GM23248 (cell line): ENCODE results near the gene TTC1.
"Not testable (repeated sequence)": the region's sequence is repeated elsewhere in the genome, so short reads cannot be mapped to it uniquely, and the experiment has no call there.

ENCODE experiments used
- EZH2 ChIP-seq: fragments of 200-600 bp; sonication (generic); IDR thresholded peaks from 2 replicates; pipeline ENCODE4 v1.6.1; 2018; ENCODE audit warnings: antibody characterized with exemption, mild to moderate bottlenecking; ENCODE audit not compliant: insufficient read depth, poor library complexity, severe bottlenecking
- EZH2phosphoT487 ChIP-seq: fragments of 200-600 bp; sonication (generic); IDR thresholded peaks from 2 replicates; pipeline ENCODE4 v1.6.1; 2018; ENCODE audit warnings: antibody characterized with exemption, moderate library complexity, mild to moderate bottlenecking, low read depth; ENCODE audit not compliant: insufficient read depth

DNA sequence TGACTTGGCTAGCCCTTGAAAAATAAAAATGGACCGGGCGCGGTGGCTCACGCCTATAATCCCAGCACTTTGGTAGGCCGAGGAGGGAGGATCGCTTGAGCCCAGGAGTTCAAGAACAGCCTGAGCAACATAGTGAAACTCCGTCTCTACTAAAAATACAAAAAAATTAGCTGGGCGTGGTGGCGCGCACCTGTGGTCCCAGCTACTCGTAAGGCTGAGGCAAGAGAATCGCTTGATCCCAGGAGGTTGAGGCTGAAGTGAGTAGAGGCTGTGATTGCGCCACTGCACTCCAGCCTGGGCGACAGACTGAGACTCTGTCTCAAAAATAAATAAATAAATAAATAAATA, 436 bp upstream of the TTC1 start:
- TF ChIP-seq EZH2phosphoT487, EZH2: not testable (repeated sequence)
